Activated CD8-positive, alpha-beta memory T cell treated with anti-CD3 and anti-CD28 coated beads for 36 hours (primary cell): Measurements from ENCODE around the gene STX5. TPM values are rescaled to one million over a fixed set of nuclear protein-coding genes. Genes with fewer than 3 reads are reported as not detected.

Source experiments
- CTCF ChIA-PET: fragments of 350-600 bp; sonication (Branson Sonifier 250); formaldehyde crosslinking; loops from one replicate; lab custom pipeline; 2021; ENCODE audit warnings: antibody characterized with exemption; lab: Charles Lee
- POLR2A ChIA-PET: fragments of 350-600 bp; sonication (Branson Sonifier 250); formaldehyde crosslinking; loops from one replicate; lab custom pipeline; 2021; ENCODE audit warnings: antibody characterized with exemption; lab: Charles Lee
- total RNA-seq, 2 experiments: library from RNA; stranded (reverse); gene quantifications; one replicate each; pipeline ENCODE4 v1.2.3, GENCODE V29; 2021

The STX5 gene
- total RNA-seq, 2 experiments from 2014 or later: 24.9 to 27.0 TPM

- ChIA-PET POLR2A (no interaction called here), CTCF (no interaction called here)
Observed at GRCh38 chr11:62782753-62783152, 49.1 kb downstream of the STX5 start.

GRCh38 chr11:62778441-62778840, 53.4 kb downstream of the STX5 start:
- POLR2A ChIA-PET: interaction anchor here (0.6 kb wide), 1 partner anchor 82 kb away, joined by 3 read pairs; no protein-coding TSS in a partner anchor
- CTCF ChIA-PET: no interaction called here

GRCh38 chr11:62777389-62777788, 54.5 kb downstream of the STX5 start:
- ChIA-PET POLR2A (interaction anchor here (0.7 kb wide), 1 partner anchor 50 kb away, joined by 6 read pairs; no protein-coding TSS in a partner anchor), CTCF (interaction anchor here (1.2 kb wide), 1 partner anchor 9 kb away, joined by 11 read pairs; no protein-coding TSS in a partner anchor)

GRCh38 chr11:62775646-62776045, 56.2 kb downstream of the STX5 start:
- POLR2A ChIA-PET: no interaction called here
- CTCF ChIA-PET: interaction anchor here (1.8 kb wide), 1 partner anchor 11 kb away, joined by 16 read pairs; the partner anchor contains the start of gene TMEM179B

GRCh38 chr11:62774407-62774806, 57.4 kb downstream of the STX5 start:
- CTCF ChIA-PET: interaction anchor here (0.6 to 1.8 kb wide), 4 partner anchors 12 to 1452 kb away, joined by 3 to 16 read pairs (median 3); partner anchors contain the start of gene TMEM179B
- POLR2A ChIA-PET: interaction anchor here (0.5 kb wide), 1 partner anchor 82 kb away, joined by 3 read pairs; no protein-coding TSS in a partner anchor

- ChIA-PET POLR2A (interaction anchor here (0.6 to 3.0 kb wide), 8 partner anchors 10 to 116 kb away, joined by 3 to 18 read pairs (median 8); partner anchors contain the start of genes POLR2G and ZBTB3), CTCF (interaction anchor here (0.6 to 4.9 kb wide), 9 partner anchors 9 to 110 kb away, joined by 3 to 24 read pairs (median 4); partner anchors contain the start of genes HNRNPUL2, POLR2G, SLC3A2 and TMEM179B)
Observed at GRCh38 chr11:62771144-62772021, 60.5 kb downstream of the STX5 start, which contains the start of gene TAF6L. TSS of gene TAF6L (plus strand) at chr11:62771396. CDS start at chr11:62775784, 4,388 bp downstream.

- ChIA-PET POLR2A (interaction anchor here (0.6 to 3.0 kb wide), 7 partner anchors 10 to 103 kb away, joined by 3 to 18 read pairs (median 10); partner anchors contain the start of genes POLR2G and ZBTB3), CTCF (interaction anchor here (0.6 to 4.9 kb wide), 8 partner anchors 9 to 111 kb away, joined by 3 to 24 read pairs (median 4); partner anchors contain the start of genes HNRNPUL2, POLR2G, SLC3A2 and TMEM179B)
Observed at GRCh38 chr11:62770778-62771143, 61.1 kb downstream of the STX5 start.

GRCh38 chr11:62760867-62761227, 71.0 kb downstream of the STX5 start:
- ChIA-PET CTCF (interaction anchor here (2.2 to 4.7 kb wide), 2 partner anchors 10 to 26 kb away, joined by 18 to 27 read pairs; partner anchors contain the start of genes TAF6L and TMEM179B), POLR2A (interaction anchor here (0.6 to 2.3 kb wide), 3 partner anchors 7 to 95 kb away, joined by 4 to 16 read pairs (median 8); partner anchors contain the start of genes TAF6L and ZBTB3)

- ChIA-PET CTCF (interaction anchor here (0.8 to 1.3 kb wide), 2 partner anchors 16 to 28 kb away, joined by 3 to 4 read pairs; no protein-coding TSS in a partner anchor), POLR2A (no interaction called here)
Observed at GRCh38 chr11:62757846-62758788, 73.7 kb downstream of the STX5 start.

Other genes starting within 250 kb of the STX5 start
- 10 to 100 TPM; 30.9 to 33.0 TPM for gene TUT1, start 240.5 kb downstream of the STX5 start, total RNA-seq
- gene MTA2, start 230.2 kb downstream of the STX5 start, total RNA-seq: 100 to 1,000 TPM; 214 to 216 TPM
- gene EML3, start 219.3 kb downstream of the STX5 start, total RNA-seq: 100 to 1,000 TPM; 126 to 131 TPM
- gene ROM1, start 218.8 kb downstream of the STX5 start, total RNA-seq: 1 to 10 TPM; 3.0 to 3.2 TPM
- gene B3GAT3, start 210.1 kb downstream of the STX5 start, total RNA-seq: 10 to 100 TPM; 72.5 to 77.8 TPM
- 100 to 1,000 TPM; 214 to 215 TPM for gene GANAB, start 185.4 kb downstream of the STX5 start, total RNA-seq
- gene INTS5, start 178.7 kb downstream of the STX5 start, total RNA-seq: 10 to 100 TPM; 43.9 to 44.5 TPM
- 100 to 1,000 TPM; 160 to 172 TPM for gene C11orf98, start 166.8 kb downstream of the STX5 start, total RNA-seq
- 10 to 100 TPM; 46.9 to 51.0 TPM for gene CSKMT, start 166.7 kb downstream of the STX5 start, total RNA-seq
- 1 to 10 TPM; 5.3 to 6.0 TPM for gene UQCC3, start 160.4 kb downstream of the STX5 start, total RNA-seq
- 10 to 100 TPM; 21.3 to 24.6 TPM for gene LBHD1, start 159.8 kb downstream of the STX5 start, total RNA-seq
- 100 to 1,000 TPM; 129 TPM for gene UBXN1, start 153.0 kb downstream of the STX5 start, total RNA-seq
- under 1 TPM; 0.10 to 0.13 TPM for gene LRRN4CL, start 142.5 kb downstream of the STX5 start, total RNA-seq
- 10 to 100 TPM; 32.9 to 39.1 TPM for gene BSCL2, start 124.6 kb downstream of the STX5 start, total RNA-seq
- gene GNG3, start 124.4 kb downstream of the STX5 start, total RNA-seq: not detected
- 10 to 100 TPM; 56.2 to 61.9 TPM for gene HNRNPUL2, start 104.6 kb downstream of the STX5 start, total RNA-seq
- gene TTC9C, start 103.6 kb downstream of the STX5 start, total RNA-seq: 10 to 100 TPM; 31.6 to 33.2 TPM
- gene ZBTB3, start 77.9 kb downstream of the STX5 start, total RNA-seq: 1 to 10 TPM; 9.3 to 9.8 TPM
- 100 to 1,000 TPM; 137 to 146 TPM for gene POLR2G, start 70.5 kb downstream of the STX5 start, total RNA-seq
- 10 to 100 TPM; 17.5 to 18.6 TPM for gene TAF6L, start 60.7 kb downstream of the STX5 start, total RNA-seq
- 10 to 100 TPM; 36.1 to 42.7 TPM for gene TMEM179B, start 44.6 kb downstream of the STX5 start, total RNA-seq
- 10 to 100 TPM; 12.4 to 13.1 TPM for gene TMEM223, start 40.0 kb downstream of the STX5 start, total RNA-seq
- gene NXF1, start 26.6 kb downstream of the STX5 start, total RNA-seq: 10 to 100 TPM; 93.1 to 95.4 TPM
- gene TEX54, start 790 bp upstream of the STX5 start, total RNA-seq: 1 to 10 TPM in 1 of 2 experiments, not detected in 1; 1.4 TPM
- gene WDR74, start 7.5 kb upstream of the STX5 start, total RNA-seq: 100 to 1,000 TPM; 122 to 124 TPM
- gene SLC3A2, start 48.8 kb upstream of the STX5 start, total RNA-seq: 100 to 1,000 TPM; 443 to 455 TPM
- not detected for gene CHRM1, start 89.3 kb upstream of the STX5 start, total RNA-seq
- gene SLC22A6, start 152.9 kb upstream of the STX5 start, total RNA-seq: not detected
- not detected for gene SLC22A8, start 183.8 kb upstream of the STX5 start, total RNA-seq